NCI-H1694 (cell line): ENCODE data around the gene ITGA3.

Experiments
- DNase-seq: peaks from one replicate; lab custom pipeline; 2025; lab: John Stamatoyannopoulos, UW

ITGA3 gene

DNA sequence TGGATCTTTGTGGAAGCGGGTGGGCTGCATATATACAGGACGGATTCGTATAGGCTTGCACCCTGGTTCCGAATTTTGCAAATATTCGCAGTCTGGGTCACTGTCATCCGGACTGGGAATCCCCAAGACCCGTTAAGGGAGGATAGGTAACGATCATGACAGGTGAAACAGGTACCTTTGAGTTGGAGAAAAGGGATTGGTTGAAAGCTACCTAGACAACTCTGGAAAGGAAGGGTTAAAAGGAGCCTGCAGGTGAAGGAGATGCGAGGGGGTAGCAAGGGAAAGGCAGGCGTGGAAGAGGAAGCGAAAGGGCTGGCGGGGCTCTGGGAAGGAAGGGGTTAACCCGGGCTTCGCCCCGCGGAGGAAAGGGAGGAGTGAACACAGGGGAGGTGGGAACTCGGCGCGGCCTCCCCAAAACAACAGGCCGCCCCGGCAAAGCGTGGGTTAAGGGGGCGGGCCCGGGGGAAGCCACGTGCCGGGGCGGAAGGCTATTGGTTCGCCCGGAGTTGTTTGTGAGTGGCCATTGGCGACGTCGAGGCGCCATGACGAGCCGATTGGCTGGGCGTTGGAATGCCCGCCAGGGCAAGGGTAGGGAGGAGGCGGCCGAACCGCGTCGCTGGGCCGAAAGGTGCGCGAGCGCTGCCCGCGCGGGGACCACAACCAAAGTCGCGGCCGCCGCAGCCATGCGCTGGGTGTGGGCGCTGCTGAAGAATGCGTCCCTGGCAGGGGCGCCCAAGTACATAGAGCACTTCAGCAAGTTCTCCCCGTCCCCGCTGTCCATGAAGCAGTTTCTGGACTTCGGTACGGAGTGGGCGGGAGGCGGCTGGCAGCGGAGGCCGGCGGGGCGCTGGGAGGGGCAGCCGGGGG lies 39.1 kb downstream of the ITGA3 start, which contains the start of gene PDK2:
Gene PDK2 (plus strand): TSS at position 599 of the 867 bp plus-strand sequence. CDS start 85 bp downstream, at position 684.
- DNase-seq = peak; percentile 92

DNA sequence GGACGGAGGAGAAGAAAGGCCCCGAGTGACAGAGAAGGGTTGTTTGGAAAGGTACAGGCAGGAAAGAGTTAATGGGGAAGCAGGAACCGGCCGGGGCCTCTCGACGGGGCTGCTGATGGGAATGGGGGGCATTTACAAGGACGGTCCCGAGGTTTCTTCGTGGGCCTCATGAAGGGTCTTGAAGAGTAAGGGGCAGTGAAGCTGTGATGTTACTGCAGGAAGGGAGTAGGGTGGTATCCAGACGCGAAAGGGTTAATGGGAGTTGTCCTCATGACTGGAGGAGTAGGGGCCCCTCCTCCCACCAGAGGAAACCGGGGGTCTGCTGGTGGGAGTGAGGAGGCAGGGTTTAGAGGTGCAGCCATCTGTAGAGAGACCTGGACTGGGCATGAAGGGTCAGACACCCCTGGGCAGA lies 39.7 kb downstream of the ITGA3 start:
- DNase-seq = no peak

DNA sequence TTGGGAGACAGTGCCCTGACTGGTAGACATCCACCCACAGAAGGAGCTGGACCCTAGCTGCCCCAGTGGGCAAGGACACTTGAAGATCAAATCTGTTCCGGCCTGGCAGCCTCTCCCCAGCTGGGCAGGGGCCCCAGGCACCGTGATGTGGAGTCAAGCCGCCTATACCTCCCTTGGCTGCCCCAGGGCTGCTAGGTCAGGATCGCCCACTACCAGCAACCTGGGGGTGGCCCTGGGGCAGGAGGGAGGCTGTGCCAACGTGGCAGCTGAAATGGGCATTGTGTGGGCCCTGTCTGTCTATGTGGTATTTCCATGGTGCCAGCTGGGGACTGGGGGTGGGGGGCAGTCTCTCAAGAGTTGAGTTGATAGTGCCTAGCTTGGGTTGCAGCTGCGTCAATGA lies 40.2 kb downstream of the ITGA3 start:
- DNase-seq = no peak

DNA sequence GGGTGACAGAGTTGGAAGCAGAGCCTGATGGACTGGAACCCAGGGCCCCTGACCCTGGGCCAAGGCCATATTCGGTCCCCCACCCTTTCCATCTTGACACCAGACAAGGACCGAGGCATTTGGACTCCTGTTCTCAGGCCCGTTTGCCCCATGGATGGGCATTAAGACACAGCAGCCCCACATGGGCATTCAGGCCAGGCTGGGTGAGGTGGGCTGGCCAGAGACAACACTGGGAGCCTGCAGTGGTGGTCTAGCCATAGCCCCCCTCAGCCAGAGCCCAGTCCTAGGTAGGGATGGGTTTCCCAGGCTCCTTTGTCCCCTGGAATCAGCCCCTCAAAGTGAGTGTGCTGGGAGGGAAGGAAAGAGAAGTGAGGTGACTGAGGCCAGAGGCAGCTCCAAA lies 40.8 kb downstream of the ITGA3 start:
- no peak for DNase-seq

DNA sequence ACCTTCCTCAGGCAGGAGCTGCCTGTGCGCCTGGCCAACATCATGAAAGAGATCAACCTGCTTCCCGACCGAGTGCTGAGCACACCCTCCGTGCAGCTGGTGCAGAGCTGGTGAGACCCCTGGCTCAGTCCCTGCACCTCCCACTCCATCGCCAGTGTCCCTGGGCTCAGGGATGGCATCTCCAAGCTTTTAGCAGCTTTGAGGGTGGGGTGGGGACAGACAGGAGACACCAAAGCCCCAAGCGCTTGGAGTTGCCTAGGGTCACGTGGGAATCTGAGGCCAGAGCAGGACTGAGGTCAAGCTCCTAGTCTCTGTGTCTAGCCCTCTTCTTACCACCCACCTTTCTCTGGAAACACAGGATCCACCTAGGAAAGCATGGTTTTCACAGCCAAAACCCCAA lies 41.5 kb downstream of the ITGA3 start:
- DNase-seq = no peak

DNA sequence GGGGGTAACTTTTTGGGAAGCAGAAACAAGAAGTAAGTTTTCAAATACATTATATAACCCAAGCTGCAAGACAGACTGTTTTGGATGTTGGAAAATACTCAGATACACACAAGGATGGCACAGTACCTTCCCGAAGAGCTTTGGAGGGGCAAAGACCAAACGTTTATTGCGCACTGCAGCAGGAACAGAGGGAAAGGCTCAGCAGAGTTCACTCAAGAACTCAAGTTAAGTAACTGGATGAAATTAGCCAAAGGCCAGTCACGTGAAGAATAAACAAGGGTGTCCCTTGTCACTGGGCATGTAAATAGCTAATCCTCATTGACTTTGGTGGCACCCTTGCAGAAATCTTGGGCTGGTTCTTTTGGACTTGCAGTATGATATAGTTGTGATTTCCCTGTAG lies 42.0 kb downstream of the ITGA3 start:
- no peak for DNase-seq

DNA sequence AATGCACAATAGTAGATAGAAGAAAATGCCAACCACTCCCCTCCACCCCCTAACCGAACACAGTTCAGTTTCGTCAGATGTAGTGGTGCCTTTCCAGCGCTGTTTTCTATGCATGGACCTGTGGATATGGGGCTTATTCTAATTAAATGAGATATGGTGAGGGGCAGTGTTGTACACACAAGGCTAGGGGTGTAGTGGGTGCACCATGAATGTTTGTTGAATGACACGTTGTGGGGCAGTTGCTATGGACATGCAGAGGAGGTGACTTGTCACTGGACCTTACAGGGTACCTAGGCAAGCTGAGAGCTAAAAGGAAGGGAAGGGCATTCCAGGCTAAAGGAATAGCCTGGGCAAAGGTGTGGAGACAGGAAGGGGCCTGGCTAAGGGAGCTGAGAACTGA lies 42.7 kb downstream of the ITGA3 start:
- no peak for DNase-seq

DNA sequence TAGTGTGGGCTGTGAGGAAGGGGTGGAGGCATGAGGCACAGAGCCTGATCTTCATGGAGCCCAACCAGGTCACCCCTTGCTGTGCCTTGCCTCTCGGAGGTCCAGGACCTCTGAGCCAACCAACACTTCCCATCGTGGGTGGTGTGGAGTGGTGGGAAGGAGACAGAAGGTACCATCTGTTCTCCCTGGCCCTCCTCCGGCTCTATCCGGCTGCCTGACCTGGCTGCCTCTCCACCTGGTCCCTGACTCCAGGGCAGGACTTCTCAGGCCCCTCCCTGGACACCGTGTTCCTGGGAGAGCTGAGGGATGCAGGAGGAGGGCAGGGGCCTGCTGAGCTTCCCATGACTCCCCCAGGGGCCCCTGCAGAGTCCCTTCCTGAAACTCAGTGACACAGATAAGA lies 43.1 kb downstream of the ITGA3 start:
- no peak for DNase-seq

DNA sequence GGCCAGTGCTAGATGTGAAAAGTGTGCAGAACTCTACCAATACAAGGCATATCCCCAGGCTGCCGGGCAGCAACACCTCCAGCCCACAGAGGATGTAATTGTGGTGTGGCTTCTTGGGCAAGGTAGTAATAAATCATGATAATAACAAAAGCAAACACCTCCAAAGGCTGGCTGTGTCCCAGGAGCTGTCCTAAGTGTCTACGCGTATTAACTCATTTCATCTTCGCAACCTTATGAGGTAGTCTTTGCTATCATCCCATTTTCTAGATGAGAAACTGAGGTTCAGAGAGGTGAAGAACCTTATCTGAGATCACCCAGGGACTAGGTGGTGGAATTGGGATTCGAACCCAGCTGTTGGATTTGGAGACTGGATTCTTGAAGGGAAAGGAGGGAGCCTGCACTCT lies 44.6 kb downstream of the ITGA3 start:
- DNase-seq = no peak

DNA sequence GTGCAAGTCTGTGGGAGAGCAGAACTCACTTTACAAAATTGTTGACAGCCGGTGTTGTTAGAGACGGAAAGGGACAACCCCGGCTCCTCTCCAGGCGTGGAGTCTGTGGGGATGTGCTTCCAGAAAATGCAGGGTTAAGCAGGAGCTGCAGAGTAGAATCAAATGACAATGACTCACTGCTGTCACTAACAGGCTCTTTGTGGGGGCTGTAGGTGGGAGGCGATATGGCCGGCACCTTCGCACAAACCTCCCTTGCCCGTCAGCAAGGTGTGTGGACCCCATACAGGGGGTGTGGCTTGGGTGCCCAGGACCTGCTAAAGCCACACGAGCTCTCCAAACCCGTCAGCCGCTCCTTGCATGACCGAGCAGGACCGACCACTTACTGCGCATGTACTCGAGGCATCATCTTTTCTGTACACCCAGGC lies 45.0 kb downstream of the ITGA3 start:
- DNase-seq = no peak

DNA sequence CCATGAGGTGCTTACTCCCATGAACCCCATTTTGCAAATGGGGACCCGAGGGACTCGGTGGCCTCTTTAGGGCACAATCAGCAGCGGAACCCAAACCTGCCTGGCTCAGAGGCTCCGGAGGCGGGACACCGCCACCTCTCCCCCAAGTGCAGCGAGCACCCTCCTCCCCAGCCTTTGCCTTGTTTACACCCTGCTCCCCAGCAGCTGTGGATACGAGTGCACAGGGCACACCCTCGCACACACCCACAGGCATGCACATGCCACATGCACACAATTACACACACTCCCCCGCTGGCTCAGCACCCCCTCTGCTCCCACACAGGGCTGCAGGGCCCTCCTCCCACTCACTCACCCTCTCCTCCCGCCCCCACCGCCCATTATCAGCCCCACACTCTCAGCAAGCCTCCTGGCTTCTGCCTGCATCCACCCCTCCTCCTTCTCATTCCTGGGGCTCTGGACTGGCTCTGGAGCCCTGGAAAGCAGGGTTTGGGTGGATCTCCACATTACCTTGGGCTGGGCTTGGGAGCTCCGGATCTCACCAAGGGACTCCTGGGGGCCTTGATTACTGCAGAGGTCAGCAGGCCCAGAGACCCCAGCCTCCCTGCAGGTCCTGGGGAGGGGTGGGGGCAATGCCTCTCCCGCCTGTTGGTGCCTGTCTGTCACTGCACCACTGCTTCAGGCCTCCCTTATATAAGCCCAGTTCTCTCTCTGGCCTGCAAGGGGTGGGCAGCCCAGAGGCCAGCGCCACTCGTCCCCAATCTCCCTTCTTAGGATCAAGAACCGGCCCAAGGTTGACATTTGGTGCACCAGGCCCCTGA lies 45.6 kb downstream of the ITGA3 start:
- peak; percentile 14 for DNase-seq

DNA sequence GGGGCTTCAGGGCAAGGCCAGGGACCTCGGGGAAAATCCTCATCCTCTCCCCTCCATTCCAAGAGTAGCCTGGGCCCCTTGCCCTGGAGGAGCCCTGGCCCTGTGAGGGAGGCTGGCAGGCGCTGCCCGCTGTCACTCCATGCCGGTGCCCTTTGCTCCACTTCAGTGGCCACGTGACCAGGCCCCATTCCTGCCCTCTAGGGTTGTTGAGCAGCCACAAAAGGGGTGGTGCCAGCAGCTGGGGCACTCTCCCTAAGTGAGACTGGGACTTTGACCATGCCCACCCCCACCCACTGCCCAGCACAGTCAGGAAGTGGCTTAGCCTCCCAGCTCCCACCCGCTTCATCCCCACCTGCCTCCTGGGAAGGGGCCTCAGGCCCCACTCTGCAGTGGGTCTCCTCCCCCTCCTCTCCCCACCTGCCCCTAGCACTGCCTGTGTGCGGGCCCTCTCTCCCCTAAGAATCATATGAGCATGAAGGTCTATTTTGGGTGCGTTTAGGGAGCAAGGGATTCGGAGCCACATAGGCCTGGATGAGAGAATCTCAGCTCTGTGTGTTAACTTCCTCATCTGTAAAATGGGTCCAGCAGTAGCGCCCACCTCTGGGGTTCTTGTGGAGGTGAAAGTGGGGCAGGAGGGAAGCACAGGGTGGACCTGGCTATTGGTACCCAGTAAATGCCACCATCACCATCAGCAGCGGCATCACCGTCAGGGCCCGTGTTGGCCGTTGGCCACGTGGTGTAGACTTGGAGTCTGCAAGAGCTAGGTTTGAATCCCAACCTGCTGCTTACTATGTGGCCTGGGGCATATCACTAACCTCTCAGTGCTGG lies 46.5 kb downstream of the ITGA3 start:
- no peak for DNase-seq

DNA sequence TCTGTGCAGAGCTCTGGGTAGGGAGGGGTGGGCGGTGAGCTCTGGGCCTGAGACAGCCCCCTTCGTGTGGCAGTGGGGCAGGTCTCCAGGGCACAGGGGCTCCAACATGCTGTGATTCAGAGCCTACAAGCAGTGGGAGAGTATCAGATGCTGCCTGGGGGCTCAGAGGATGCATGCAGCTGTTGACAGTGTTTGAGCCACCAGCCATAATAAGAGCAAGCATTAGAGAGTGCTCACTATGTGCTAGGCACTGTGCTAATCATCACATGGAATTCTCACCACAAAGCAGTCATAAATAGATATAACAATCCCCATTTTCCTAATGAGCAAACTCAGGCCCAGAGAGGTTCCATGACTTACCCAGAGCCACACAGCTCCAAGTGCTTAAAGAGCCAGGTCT lies 47.3 kb downstream of the ITGA3 start:
- DNase-seq = no peak

DNA sequence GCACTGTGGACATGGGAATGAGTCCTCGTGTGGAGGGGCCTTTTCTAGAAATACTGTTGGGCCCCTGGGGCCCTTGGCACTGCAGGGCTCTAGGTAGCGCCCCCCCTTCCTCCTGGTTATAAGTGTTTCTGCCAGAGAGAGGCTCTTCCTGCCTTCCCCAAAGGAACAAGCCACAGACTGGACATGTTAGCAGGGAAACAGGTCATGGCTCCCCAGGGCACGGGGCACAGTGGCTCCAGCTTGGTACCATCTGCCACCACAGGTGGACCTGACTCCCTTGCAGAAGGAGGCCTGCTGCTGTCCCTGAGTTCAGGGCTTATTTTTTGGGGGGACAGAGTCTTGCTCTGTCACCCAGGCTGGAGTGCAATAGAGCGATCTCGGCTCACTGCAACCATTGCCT lies 48.0 kb downstream of the ITGA3 start:
- DNase-seq = no peak

DNA sequence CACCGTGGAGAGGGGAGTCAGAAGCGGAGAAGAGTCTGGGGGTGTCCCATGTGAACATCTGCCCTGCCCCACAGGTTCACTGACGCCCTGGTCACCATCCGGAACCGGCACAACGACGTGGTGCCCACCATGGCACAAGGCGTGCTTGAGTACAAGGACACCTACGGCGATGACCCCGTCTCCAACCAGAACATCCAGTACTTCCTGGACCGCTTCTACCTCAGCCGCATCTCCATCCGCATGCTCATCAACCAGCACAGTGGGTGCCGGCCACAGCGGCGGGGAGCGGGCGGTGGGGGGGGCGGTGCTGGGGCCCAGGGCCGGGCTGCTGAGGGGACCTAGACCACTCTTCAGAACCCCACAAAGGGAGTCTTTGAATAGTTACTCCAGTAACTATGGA lies 49.9 kb downstream of the ITGA3 start:
- no peak for DNase-seq

DNA sequence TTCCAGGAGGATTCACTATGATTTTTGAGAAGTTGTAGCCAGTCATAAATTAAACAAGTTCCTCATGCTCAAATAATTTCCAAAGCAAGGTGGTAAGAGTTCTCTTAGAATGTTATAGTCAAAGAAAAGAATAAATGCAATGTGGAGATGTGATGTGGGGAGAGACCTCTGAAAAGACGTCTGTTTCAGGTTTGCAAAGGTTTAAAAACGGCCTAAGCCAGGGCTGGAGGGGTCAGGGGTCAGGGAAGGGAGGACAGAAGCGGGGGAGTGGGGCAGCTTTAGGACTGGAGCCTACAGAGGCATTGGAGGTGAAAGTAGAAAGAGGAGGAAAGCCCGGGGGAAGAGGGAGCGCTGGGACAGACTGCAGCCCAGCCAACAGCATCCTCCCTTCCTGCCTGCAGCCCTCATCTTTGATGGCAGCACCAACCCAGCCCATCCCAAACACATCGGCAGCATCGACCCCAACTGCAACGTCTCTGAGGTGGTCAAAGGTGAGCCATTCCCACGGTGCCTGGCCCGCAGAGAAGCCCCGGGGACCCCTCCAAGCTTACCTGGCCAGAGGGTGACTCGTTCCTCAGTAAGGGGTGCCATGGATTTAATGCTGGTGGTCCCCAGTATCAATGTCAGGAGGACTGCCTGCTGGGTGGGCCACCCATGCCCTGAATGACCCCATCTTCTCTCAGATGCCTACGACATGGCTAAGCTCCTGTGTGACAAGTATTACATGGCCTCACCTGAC lies 50.7 kb downstream of the ITGA3 start:
- no peak for DNase-seq

DNA sequence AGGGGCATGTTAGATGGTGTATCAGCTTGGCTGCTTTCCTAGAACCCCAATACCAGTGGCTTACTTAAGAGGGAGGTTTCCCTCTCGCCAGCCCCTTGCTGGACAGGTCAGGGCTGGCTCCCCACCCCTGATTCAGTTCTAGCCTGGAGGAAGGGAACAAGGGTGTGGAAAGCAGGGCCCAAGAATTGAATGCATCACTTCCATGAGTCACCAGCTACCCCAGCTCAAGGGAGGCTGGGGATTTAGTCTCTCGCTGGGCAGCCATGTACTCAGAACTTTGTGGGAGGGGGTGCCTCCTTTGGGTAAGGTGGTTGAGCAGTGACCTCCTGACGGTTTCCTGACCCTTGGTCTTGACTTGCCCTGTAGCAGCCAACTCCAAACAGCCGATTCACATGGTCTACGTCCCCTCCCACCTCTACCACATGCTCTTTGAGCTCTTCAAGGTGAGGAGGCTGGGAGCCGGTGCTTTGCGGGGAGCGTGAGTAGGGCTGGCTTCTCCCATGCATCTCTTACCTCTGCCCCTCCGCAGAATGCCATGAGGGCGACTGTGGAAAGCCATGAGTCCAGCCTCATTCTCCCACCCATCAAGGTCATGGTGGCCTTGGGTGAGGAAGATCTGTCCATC lies 52.0 kb downstream of the ITGA3 start:
- DNase-seq = no peak

DNA sequence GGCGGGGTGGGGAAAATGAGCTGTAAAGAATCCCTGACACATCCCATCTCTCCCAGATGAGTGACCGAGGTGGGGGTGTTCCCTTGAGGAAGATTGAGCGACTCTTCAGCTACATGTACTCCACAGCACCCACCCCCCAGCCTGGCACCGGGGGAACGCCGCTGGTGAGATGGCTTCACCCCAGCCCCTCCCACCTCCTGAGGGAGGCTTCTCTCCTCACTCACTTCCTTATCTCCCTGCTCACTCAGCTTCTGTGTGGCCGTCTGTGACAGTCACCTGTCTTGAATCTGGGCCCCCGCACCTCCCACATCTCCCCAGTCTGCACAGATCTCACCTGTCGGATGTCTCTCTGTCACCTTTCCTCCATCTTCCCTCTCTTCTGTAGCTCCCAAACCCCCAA lies 52.6 kb downstream of the ITGA3 start:
- DNase-seq = no peak

DNA sequence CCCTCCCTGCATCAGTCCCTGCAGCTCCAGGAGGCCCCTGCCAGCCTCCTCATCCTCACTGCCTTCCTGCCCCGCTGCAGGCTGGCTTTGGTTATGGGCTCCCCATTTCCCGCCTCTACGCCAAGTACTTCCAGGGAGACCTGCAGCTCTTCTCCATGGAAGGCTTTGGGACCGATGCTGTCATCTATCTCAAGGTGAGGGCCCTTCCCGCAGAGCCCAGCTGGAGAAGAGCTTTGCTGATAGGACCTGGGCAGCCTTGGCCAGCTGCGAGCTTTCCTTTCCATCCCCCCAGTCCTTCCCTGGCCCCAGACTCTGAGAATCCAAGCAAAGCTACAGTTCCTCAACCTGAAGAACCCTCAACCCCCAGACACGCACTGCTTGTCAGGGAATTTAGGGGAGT lies 53.3 kb downstream of the ITGA3 start:
- DNase-seq = no peak

DNA sequence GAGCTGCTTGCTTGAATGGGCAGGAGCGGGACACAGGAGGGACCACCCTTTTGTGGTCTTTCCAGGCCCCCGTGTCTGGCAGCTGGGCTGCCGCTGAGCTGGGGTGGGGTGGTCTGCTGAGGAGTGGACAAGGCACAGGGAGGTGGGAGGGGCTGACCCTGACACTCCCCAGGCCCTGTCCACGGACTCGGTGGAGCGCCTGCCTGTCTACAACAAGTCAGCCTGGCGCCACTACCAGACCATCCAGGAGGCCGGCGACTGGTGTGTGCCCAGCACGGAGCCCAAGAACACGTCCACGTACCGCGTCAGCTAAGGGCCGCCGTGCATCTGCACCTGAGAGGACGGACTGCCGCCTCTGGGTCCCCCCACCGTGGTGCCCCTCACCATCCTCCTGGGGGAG lies 53.9 kb downstream of the ITGA3 start:
- no peak for DNase-seq
